ENCODE measurements around the gene PDPR.

DNA sequence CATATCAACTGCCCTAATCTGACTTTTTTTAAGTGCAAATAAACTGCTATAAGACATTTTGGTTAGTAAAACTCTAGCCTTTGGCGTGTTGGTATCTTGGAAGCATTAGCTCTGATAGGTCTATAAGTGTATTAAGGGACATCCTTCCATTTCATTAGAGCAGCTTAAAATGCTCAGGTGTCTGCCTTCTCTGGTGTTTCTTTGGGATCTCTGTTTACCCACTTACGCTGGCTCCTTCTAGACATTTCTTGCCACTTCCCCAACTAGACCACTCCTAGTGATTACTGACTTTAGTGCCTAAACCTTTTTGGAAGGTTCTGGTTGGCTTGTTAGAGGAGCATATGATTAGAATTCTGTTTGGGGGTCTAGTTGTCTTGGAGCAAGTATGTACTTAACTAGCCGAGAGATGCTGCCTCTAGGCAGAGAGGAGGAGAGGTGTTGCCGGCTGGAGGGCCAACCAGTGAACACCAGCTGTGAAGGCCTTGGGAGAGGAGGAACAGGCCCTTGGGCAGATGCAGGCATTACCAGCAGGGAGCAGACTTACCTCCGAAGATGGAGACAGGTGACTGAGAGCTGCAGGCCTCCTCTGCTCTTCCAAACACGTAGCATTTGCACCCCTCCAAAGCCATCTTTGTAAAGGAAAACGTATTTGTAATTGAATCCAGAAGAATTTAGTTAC lies 44.3 kb downstream of the PDPR start:
- TF ChIP-seq, protein P1, sequence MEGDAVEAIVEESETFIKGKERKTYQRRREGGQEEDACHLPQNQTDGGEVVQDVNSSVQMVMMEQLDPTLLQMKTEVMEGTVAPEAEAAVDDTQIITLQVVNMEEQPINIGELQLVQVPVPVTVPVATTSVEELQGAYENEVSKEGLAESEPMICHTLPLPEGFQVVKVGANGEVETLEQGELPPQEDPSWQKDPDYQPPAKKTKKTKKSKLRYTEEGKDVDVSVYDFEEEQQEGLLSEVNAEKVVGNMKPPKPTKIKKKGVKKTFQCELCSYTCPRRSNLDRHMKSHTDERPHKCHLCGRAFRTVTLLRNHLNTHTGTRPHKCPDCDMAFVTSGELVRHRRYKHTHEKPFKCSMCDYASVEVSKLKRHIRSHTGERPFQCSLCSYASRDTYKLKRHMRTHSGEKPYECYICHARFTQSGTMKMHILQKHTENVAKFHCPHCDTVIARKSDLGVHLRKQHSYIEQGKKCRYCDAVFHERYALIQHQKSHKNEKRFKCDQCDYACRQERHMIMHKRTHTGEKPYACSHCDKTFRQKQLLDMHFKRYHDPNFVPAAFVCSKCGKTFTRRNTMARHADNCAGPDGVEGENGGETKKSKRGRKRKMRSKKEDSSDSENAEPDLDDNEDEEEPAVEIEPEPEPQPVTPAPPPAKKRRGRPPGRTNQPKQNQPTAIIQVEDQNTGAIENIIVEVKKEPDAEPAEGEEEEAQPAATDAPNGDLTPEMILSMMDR (IDR thresholded peaks at IDR 0.05): no peak
- TF ChIP-seq POLR2A (IDR thresholded peaks at IDR 0.05) (no peak), EP300 (IDR thresholded peaks at IDR 0.05; ENCODE audit: low read depth) (no peak), POLR2AphosphoS5 (IDR thresholded peaks at IDR 0.05) (no peak)
